ENCODE measurements around the gene S100A14. TPM values are rescaled to one million over a fixed set of nuclear protein-coding genes. Genes with fewer than 3 reads are reported as not detected.
"Not testable (repeated sequence)": the region's sequence is repeated elsewhere in the genome, so short reads cannot be mapped to it uniquely, and the experiment has no call there.

S100A14 gene
- total and polyA plus RNA-seq, 4 donors: 1.7 to 4.4 (median 3.3) TPM

DNA sequence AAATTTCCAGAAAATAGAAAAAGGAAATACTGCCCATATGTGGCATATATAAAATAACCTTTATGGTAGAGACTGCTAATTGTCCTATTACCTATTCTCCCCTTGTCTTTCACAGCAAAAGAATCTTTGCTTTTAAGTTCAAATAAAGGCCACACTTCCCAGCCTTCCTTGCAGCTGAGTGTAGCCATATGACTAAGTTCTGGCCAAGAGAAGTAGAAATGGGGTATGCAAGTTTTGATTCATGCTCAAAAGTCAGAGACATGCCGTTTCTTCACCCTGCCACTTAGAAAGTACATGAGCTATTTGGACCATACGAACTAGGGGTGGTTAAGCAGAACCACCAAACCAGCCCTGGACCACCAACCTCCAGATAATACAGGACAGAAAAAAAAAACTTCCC, 32.1 kb downstream of the S100A14 start (continued):
- no peak for TF ChIP-seq RAD21 (IDR thresholded peaks at IDR 0.05)
- TF ChIP-seq NR2F2 (IDR thresholded peaks at IDR 0.05): no peak
- TF ChIP-seq FOXA2 (IDR thresholded peaks at IDR 0.05): no peak
- TF ChIP-seq RXRA (IDR thresholded peaks at IDR 0.05): no peak
- TF ChIP-seq YY1 (IDR thresholded peaks at IDR 0.05): no peak
- TF ChIP-seq GABPA (IDR thresholded peaks at IDR 0.05 in 1 of 2, conservative IDR thresholded peaks at IDR 0.05 in 1 of 2): no peak
- TF ChIP-seq, protein P1, sequence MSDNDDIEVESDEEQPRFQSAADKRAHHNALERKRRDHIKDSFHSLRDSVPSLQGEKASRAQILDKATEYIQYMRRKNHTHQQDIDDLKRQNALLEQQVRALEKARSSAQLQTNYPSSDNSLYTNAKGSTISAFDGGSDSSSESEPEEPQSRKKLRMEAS (IDR thresholded peaks at IDR 0.05): no peak

DNA sequence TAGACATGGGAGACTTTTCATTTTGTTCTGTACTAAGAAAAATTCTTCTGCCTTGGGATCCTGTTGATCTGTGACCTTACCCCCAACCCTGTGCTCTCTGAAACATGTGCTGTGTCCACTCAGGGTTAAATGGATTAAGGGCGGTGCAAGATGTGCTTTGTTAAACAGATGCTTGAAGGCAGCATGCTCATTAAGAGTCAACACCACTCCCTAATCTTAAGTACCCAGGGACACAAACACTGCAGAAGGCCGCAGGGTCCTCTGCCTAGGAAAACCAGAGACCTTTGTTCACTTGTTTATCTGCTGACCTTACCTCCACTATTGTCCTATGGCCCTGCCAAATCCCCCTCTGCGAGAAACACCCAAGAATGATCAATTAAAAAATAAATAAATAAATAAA, 32.6 kb downstream of the S100A14 start:
- not testable (repeated sequence) for H3K4me1 ChIP-seq (ENCODE audit: control insufficient read depth in 4 of 4, insufficient read depth in 4 of 4, low read length in 3 of 4); H3K36me3 ChIP-seq (ENCODE audit: control insufficient read depth in 4 of 4, insufficient read depth in 3 of 4, low read depth in 1 of 4, low read length in 3 of 4); H3K9ac ChIP-seq (ENCODE audit: low read depth in 1 of 2, low read length in 2 of 2); H3K4me3 ChIP-seq (ENCODE audit: low read depth in 1 of 3, low read length in 3 of 3); H3K9me3 ChIP-seq (ENCODE audit: control insufficient read depth in 4 of 4, low read length in 3 of 4); DNase-seq (ENCODE audit: low spot score); H3K27me3 ChIP-seq (ENCODE audit: control insufficient read depth in 4 of 4, insufficient read depth in 4 of 4, low read length in 3 of 4); H3K27ac ChIP-seq (ENCODE audit: low read depth in 1 of 2, low read length in 2 of 2)
- WGBS: 78% methylated on average over 3 of the region's 3 CpGs

DNA sequence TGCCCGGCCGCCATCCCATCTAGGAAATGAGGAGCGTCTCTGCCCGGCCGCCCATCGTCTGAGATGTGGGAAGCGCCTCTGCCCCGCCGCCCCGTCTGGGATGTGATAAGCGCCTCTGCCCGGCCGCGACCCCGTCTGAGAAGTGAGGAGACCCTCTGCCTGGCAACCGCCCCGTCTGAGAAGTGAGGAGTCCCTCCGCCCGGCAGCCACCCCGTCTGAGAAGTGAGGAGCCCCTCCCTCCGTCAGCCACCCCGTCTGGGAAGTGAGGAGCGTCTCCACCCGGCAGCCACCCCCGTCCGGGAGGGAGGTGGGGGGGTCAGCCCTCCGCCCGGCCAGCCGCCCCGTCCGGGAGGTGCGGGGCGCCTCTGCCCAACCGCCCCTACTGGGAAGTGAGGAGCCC, 33.3 kb downstream of the S100A14 start:
- not testable (repeated sequence) for H3K36me3 ChIP-seq (ENCODE audit: control insufficient read depth in 4 of 4, insufficient read depth in 3 of 4, low read depth in 1 of 4, low read length in 3 of 4); H3K27ac ChIP-seq (ENCODE audit: low read depth in 1 of 2, low read length in 2 of 2); H3K4me3 ChIP-seq (ENCODE audit: low read depth in 1 of 3, low read length in 3 of 3); H3K9me3 ChIP-seq (ENCODE audit: control insufficient read depth in 4 of 4, low read length in 3 of 4); H3K27me3 ChIP-seq (ENCODE audit: control insufficient read depth in 4 of 4, insufficient read depth in 4 of 4, low read length in 3 of 4); H3K4me1 ChIP-seq (ENCODE audit: control insufficient read depth in 4 of 4, insufficient read depth in 4 of 4, low read length in 3 of 4); DNase-seq (ENCODE audit: low spot score); H3K9ac ChIP-seq (ENCODE audit: low read depth in 1 of 2, low read length in 2 of 2)
- WGBS: 97% methylated on average over 32 of the region's 34 CpGs

DNA sequence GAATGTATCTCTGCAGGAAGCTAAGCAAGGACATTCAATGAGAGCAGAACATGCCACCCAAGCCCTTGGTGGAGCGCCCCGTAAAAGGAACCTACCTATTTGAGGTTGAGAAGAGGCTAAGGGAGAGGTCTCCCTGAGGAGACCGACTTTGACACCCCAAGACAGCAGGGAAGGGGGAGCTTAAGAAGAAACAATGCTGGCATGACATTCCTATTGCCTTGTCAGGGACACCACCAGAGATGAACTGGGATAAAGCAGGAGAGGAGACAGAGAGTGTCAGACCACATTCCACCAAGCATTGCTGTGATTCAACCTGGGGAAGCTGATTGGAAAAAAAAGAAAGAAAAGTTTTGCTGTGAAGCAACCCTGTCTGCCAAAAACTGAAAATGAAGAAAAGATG, 37.2 kb downstream of the S100A14 start:
- Histone ChIP-seq H3K4me3 (ENCODE audit: low read depth in 1 of 3, low read length in 3 of 3) (no peak overlapping the region), H3K36me3 (ENCODE audit: control insufficient read depth in 4 of 4, insufficient read depth in 3 of 4, low read depth in 1 of 4, low read length in 3 of 4) (no peaks in the 10 kb centered on the region), H3K9me3 (ENCODE audit: control insufficient read depth in 4 of 4, low read length in 3 of 4) (no peaks in the 10 kb centered on the region), H3K4me1 (ENCODE audit: control insufficient read depth in 4 of 4, insufficient read depth in 4 of 4, low read length in 3 of 4) (no peaks in the 10 kb centered on the region), H3K27ac (ENCODE audit: low read depth in 1 of 2, low read length in 2 of 2) (no peak overlapping the region), H3K9ac (ENCODE audit: low read depth in 1 of 2, low read length in 2 of 2) (no peak overlapping the region), H3K27me3 (ENCODE audit: control insufficient read depth in 4 of 4, insufficient read depth in 4 of 4, low read length in 3 of 4) (no peaks in the 10 kb centered on the region)
- WGBS: 71% methylated on average over 3 of the region's 3 CpGs
- DNase-seq (ENCODE audit: low spot score): no peak
- TF ChIP-seq, protein P2, sequence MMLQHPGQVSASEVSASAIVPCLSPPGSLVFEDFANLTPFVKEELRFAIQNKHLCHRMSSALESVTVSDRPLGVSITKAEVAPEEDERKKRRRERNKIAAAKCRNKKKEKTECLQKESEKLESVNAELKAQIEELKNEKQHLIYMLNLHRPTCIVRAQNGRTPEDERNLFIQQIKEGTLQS (IDR thresholded peaks at IDR 0.05): no peak
- TF ChIP-seq, protein P1 (IDR thresholded peaks at IDR 0.05): no peak
- TF ChIP-seq, protein P3, sequence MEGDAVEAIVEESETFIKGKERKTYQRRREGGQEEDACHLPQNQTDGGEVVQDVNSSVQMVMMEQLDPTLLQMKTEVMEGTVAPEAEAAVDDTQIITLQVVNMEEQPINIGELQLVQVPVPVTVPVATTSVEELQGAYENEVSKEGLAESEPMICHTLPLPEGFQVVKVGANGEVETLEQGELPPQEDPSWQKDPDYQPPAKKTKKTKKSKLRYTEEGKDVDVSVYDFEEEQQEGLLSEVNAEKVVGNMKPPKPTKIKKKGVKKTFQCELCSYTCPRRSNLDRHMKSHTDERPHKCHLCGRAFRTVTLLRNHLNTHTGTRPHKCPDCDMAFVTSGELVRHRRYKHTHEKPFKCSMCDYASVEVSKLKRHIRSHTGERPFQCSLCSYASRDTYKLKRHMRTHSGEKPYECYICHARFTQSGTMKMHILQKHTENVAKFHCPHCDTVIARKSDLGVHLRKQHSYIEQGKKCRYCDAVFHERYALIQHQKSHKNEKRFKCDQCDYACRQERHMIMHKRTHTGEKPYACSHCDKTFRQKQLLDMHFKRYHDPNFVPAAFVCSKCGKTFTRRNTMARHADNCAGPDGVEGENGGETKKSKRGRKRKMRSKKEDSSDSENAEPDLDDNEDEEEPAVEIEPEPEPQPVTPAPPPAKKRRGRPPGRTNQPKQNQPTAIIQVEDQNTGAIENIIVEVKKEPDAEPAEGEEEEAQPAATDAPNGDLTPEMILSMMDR (IDR thresholded peaks at IDR 0.05; ENCODE audit: low read depth, low read length, missing input control): no peak
- TF ChIP-seq RXRA (IDR thresholded peaks at IDR 0.05) (no peak), YY1 (IDR thresholded peaks at IDR 0.05) (no peak), FOXA1 (IDR thresholded peaks at IDR 0.05) (no peak), GABPA (IDR thresholded peaks at IDR 0.05 in 1 of 2, conservative IDR thresholded peaks at IDR 0.05 in 1 of 2) (no peak), FOXA2 (IDR thresholded peaks at IDR 0.05) (no peak), JUND (IDR thresholded peaks at IDR 0.05) (no peak)
- TF ChIP-seq, protein P4, sequence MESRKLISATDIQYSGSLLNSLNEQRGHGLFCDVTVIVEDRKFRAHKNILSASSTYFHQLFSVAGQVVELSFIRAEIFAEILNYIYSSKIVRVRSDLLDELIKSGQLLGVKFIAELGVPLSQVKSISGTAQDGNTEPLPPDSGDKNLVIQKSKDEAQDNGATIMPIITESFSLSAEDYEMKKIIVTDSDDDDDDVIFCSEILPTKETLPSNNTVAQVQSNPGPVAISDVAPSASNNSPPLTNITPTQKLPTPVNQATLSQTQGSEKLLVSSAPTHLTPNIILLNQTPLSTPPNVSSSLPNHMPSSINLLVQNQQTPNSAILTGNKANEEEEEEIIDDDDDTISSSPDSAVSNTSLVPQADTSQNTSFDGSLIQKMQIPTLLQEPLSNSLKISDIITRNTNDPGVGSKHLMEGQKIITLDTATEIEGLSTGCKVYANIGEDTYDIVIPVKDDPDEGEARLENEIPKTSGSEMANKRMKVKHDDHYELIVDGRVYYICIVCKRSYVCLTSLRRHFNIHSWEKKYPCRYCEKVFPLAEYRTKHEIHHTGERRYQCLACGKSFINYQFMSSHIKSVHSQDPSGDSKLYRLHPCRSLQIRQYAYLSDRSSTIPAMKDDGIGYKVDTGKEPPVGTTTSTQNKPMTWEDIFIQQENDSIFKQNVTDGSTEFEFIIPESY (IDR thresholded peaks at IDR 0.05): no peak
